SK-N-SH treated with all-trans-retinoic acid at 6 μM for 48 hours (cell line): ENCODE results near the gene HDHD2.
"Not testable (repeated sequence)": the region's sequence is repeated elsewhere in the genome, so short reads cannot be mapped to it uniquely, and the experiment has no call there.

ENCODE experiments used
- ATAC-seq: fragments of 200-7000 bp; cut with Tn5 transposase; 3 replicates; pipeline ENCODE4 v1.9.1; 2020; ENCODE audit warnings: mild to moderate bottlenecking, moderate library complexity
- ARNTL ChIP-seq: fragments of 450-650 bp; formaldehyde crosslinking; IDR thresholded peaks from 2 replicates; pipeline ENCODE4 v1.5.0; 2020; ENCODE audit warnings: low read depth, mild to moderate bottlenecking, moderate library complexity, borderline replicate concordance
- BACH2 ChIP-seq: fragments of 250-450 bp; sonication (Bioruptor Pico); IDR thresholded peaks from 2 replicates; pipeline ENCODE4 v1.9.0; 2021; ENCODE audit warnings: mild to moderate bottlenecking, borderline replicate concordance
- CREB5 ChIP-seq: fragments of 250-450 bp; sonication (Bioruptor Pico); IDR thresholded peaks from 2 replicates; pipeline ENCODE4 v1.5.1; 2020; ENCODE audit warnings: low read depth, mild to moderate bottlenecking, moderate library complexity
- CSDC2 ChIP-seq: fragments of 250-450 bp; sonication (Bioruptor Pico); IDR thresholded peaks from 2 replicates; pipeline ENCODE4 v1.5.0; 2020; ENCODE audit warnings: mild to moderate bottlenecking, moderate library complexity
- GLIS3 ChIP-seq: fragments of 250-450 bp; sonication (Bioruptor Pico); IDR thresholded peaks from 2 replicates; pipeline ENCODE4 v1.5.0; 2020; ENCODE audit warnings: mild to moderate bottlenecking, moderate library complexity
- ISL1 ChIP-seq: fragments of 250-450 bp; sonication (Bioruptor Pico); IDR thresholded peaks from 2 replicates; pipeline ENCODE4 v2.1.2; 2022; ENCODE audit warnings: mild to moderate bottlenecking, moderate library complexity
- PATZ1 ChIP-seq: fragments of 250-450 bp; sonication (Bioruptor Pico); IDR thresholded peaks from 2 replicates; pipeline ENCODE4 v1.8.0; 2020; ENCODE audit warnings: mild to moderate bottlenecking, moderate library complexity, borderline replicate concordance
- POU6F1 ChIP-seq: fragments of 250-450 bp; sonication (Bioruptor Pico); IDR thresholded peaks from 2 replicates; pipeline ENCODE4 v1.8.0; 2021; ENCODE audit warnings: low read depth, mild to moderate bottlenecking, moderate library complexity, borderline replicate concordance
- PPARA ChIP-seq: fragments of 250-450 bp; sonication (Bioruptor Pico); IDR thresholded peaks from 2 replicates; pipeline ENCODE4 v1.5.0; 2020; ENCODE audit warnings: mild to moderate bottlenecking, borderline replicate concordance
- SNAI2 ChIP-seq: fragments of 250-450 bp; sonication (Bioruptor Pico); IDR thresholded peaks from 2 replicates; pipeline ENCODE4 v1.5.0; 2020; ENCODE audit warnings: mild to moderate bottlenecking, moderate library complexity
- TCF4 ChIP-seq: fragments of 250-450 bp; sonication (Bioruptor Pico); IDR thresholded peaks from 2 replicates; pipeline ENCODE4 v1.8.0; 2021; ENCODE audit warnings: mild to moderate bottlenecking, moderate library complexity, borderline replicate concordance
- TOX ChIP-seq: fragments of 250-450 bp; sonication (Bioruptor Pico); IDR thresholded peaks from 2 replicates; pipeline ENCODE4 v1.8.0; 2021; ENCODE audit warnings: mild to moderate bottlenecking, moderate library complexity, borderline replicate concordance
- TSHZ2 ChIP-seq: fragments of 250-450 bp; sonication (Bioruptor Pico); IDR thresholded peaks from 2 replicates; pipeline ENCODE4 v1.5.0; 2020; ENCODE audit warnings: mild to moderate bottlenecking, moderate library complexity
- ZC3H10 ChIP-seq: fragments of 250-450 bp; sonication (Bioruptor Pico); IDR thresholded peaks from 2 replicates; pipeline ENCODE4 v1.5.1; 2021; ENCODE audit warnings: mild to moderate bottlenecking, moderate library complexity
- ZFP3 ChIP-seq: fragments of 250-450 bp; sonication (Bioruptor Pico); IDR thresholded peaks from 2 replicates; pipeline ENCODE4 v1.5.0; 2020; ENCODE audit warnings: mild to moderate bottlenecking, moderate library complexity
- ZFP30 ChIP-seq: fragments of 450-650 bp; formaldehyde crosslinking; IDR thresholded peaks from 2 replicates; pipeline ENCODE4 v1.5.0; 2022; ENCODE audit warnings: mild to moderate bottlenecking, moderate library complexity
- ZNF565 ChIP-seq: fragments of 450-650 bp; formaldehyde crosslinking; conservative IDR thresholded peaks from 2 replicates; pipeline ENCODE4 v1.5.0; 2020; ENCODE audit warnings: low read depth, mild to moderate bottlenecking, moderate library complexity
- ZNF70 ChIP-seq: fragments of 450-650 bp; formaldehyde crosslinking; IDR thresholded peaks from 2 replicates; pipeline ENCODE4 v1.5.0; 2020; ENCODE audit warnings: mild to moderate bottlenecking, moderate library complexity

HDHD2 gene

GRCh38 chr18:47160256-47160655 lies 10.0 kb upstream of the HDHD2 start:
- no peak for ATAC-seq
- TF ChIP-seq ARNTL (CRISPR knock-in tag), result no peak
- TF ChIP-seq ZNF70 (CRISPR knock-in tag), result no peak
- TF ChIP-seq CSDC2 (CRISPR knock-in tag), result no peak
- TF ChIP-seq TSHZ2 (CRISPR knock-in tag), result no peak
- TF ChIP-seq, all 23 proteins: peak for 0

- not testable (repeated sequence) for ATAC-seq
Observed at GRCh38 chr18:47158404-47158803, 8.1 kb upstream of the HDHD2 start.

GRCh38 chr18:47151439-47151838 lies 1.1 kb upstream of the HDHD2 start:
- TF ChIP-seq TOX (CRISPR knock-in tag), result no peak
- TF ChIP-seq POU6F1, result no peak
- no peak for TF ChIP-seq PATZ1 (CRISPR knock-in tag)
- no peak for TF ChIP-seq GLIS3 (CRISPR knock-in tag)
- TF ChIP-seq ZNF70 (CRISPR knock-in tag), result no peak
- TF ChIP-seq TSHZ2 (CRISPR knock-in tag), result no peak
- no peak for TF ChIP-seq ZC3H10
- no peak for TF ChIP-seq BACH2 (CRISPR knock-in tag)
- TF ChIP-seq SNAI2 (CRISPR knock-in tag), result no peak
- TF ChIP-seq ZFP30 (CRISPR knock-in tag), result no peak
- no peak for TF ChIP-seq PPARA
- no peak for ATAC-seq

GRCh38 chr18:47150824-47151366 lies 595 bp upstream of the HDHD2 start:
- ATAC-seq, result peak; percentile 34

More at GRCh38 chr18:47150824-47151366, 595 bp upstream of the HDHD2 start:
- no peak for TF ChIP-seq GLIS3 (CRISPR knock-in tag)
- no peak for TF ChIP-seq PPARA
- TF ChIP-seq ZC3H10, result no peak
- no peak for TF ChIP-seq ISL1 (CRISPR knock-in tag)
- TF ChIP-seq TCF4 (CRISPR knock-in tag), result no peak
- TF ChIP-seq ZNF70 (CRISPR knock-in tag), result no peak
- no peak for TF ChIP-seq ZFP30 (CRISPR knock-in tag)
- no peak for TF ChIP-seq CREB5 (CRISPR knock-in tag)
- no peak for TF ChIP-seq BACH2 (CRISPR knock-in tag)
- no peak for TF ChIP-seq ZFP3
- TF ChIP-seq TOX (CRISPR knock-in tag), result no peak
- TF ChIP-seq TSHZ2 (CRISPR knock-in tag), result no peak
- TF ChIP-seq SNAI2 (CRISPR knock-in tag), result no peak
- no peak for TF ChIP-seq ZNF565 (CRISPR knock-in tag)
- TF ChIP-seq PATZ1 (CRISPR knock-in tag), result no peak
- no peak for TF ChIP-seq CSDC2 (CRISPR knock-in tag)
